GM18502 (cell line): ENCODE results near the gene TAP2.

Experiments
- ATAC-seq: cut with Tn5 transposase; IDR thresholded peaks from one replicate; pipeline ENCODE4 v1.9.1; 2021; ENCODE audit warnings: mild to moderate bottlenecking; ENCODE audit not compliant: unreplicated experiment, poor library complexity

TAP2 gene

GRCh38 chr6:32796848-32797776 is 41.4 kb downstream of the TAP2 start:
- ATAC-seq, result no peak

- ATAC-seq, result no peak
These were observed 44.0 kb downstream of the TAP2 start for GRCh38 chr6:32794510-32794909.

- no peak for ATAC-seq
These were observed 45.6 kb downstream of the TAP2 start for GRCh38 chr6:32792901-32793435.

- no peak for ATAC-seq
These were observed 48.2 kb downstream of the TAP2 start for GRCh38 chr6:32790306-32790705.
